WTC11 (cell line): ENCODE data around the gene DISC1. TPM values are rescaled to one million over a fixed set of nuclear protein-coding genes. Genes with fewer than 3 reads are reported as not detected.

ENCODE experiments used
- ATAC-seq: fragments of 200-7000 bp; cut with Tn5 transposase; 2 replicates; pipeline ENCODE4 v1.10.0; 2021; ENCODE audit warnings: mild to moderate bottlenecking, moderate library complexity
- CTCF ChIA-PET: fragments of 300-600 bp; sonication (Branson Sonifier 250); formaldehyde crosslinking; loops from one replicate; lab custom pipeline; 2021; ENCODE audit warnings: antibody characterized with exemption; lab: Charles Lee
- POLR2A ChIA-PET: fragments of 350-600 bp; sonication (Branson Sonifier 250); formaldehyde crosslinking; loops from one replicate; lab custom pipeline; 2021; ENCODE audit warnings: antibody characterized with exemption; lab: Charles Lee
- DNase-seq: peaks from one replicate; pipeline ENCODE4 v3.0.0; 2021; ENCODE audit warnings: low spot score
- H3K27ac Mint-ChIP-seq: 2 replicates; pipeline ENCODE4 v1.8.0; 2021; ENCODE audit warnings: mixed read lengths
- H3K27me3 Mint-ChIP-seq: 2 replicates; pipeline ENCODE4 v1.8.0; 2021; ENCODE audit warnings: low read depth, mild to moderate bottlenecking, moderate library complexity, mixed read lengths
- H3K36me3 Mint-ChIP-seq: 2 replicates; pipeline ENCODE4 v1.8.0; 2021; ENCODE audit warnings: mixed read lengths
- H3K4me1 Mint-ChIP-seq: 2 replicates; pipeline ENCODE4 v1.8.0; 2022; ENCODE audit warnings: mixed read lengths
- H3K4me3 Mint-ChIP-seq: 2 replicates; pipeline ENCODE4 v1.8.0; 2021; ENCODE audit warnings: mild to moderate bottlenecking, moderate library complexity, mixed read lengths
- H3K9me3 Mint-ChIP-seq: 2 replicates; pipeline ENCODE4 v1.8.0; 2021; ENCODE audit warnings: mixed read lengths
- ELF4 ChIP-seq: sonication (generic); formaldehyde crosslinking; IDR thresholded peaks from 2 replicates; pipeline ENCODE4 v1.8.1; 2022; ENCODE audit warnings: low read depth, mild to moderate bottlenecking, moderate library complexity, missing genetic modification reagents
- FOXJ3 ChIP-seq: sonication (generic); formaldehyde crosslinking; IDR thresholded peaks from 2 replicates; pipeline ENCODE4 v1.9.0; 2021; ENCODE audit warnings: missing genetic modification reagents, mild to moderate bottlenecking, borderline replicate concordance
- KAT7 ChIP-seq: sonication (generic); formaldehyde crosslinking; IDR thresholded peaks from 2 replicates; pipeline ENCODE4 v1.8.1; 2023; ENCODE audit warnings: missing genetic modification reagents, mild to moderate bottlenecking, borderline replicate concordance
- MXD4 ChIP-seq: fragments of 250-450 bp; sonication (Bioruptor Pico); IDR thresholded peaks from 2 replicates; pipeline ENCODE4 v1.8.0; 2021; ENCODE audit warnings: mild to moderate bottlenecking, moderate library complexity, borderline replicate concordance
- NFYB ChIP-seq: sonication (generic); formaldehyde crosslinking; conservative IDR thresholded peaks from 2 replicates; pipeline ENCODE4 v1.8.0; 2022; ENCODE audit warnings: low read depth, missing genetic modification reagents
- NR1H2 ChIP-seq: sonication (generic); formaldehyde crosslinking; IDR thresholded peaks from 2 replicates; pipeline ENCODE4 v1.9.0; 2021; ENCODE audit warnings: mild to moderate bottlenecking, moderate library complexity, missing genetic modification reagents
- NR3C1 ChIP-seq: sonication (generic); formaldehyde crosslinking; conservative IDR thresholded peaks from 2 replicates; pipeline ENCODE4 v1.8.1; 2023; ENCODE audit warnings: low read depth, mild to moderate bottlenecking, missing genetic modification reagents
- TEAD1 ChIP-seq: sonication (generic); formaldehyde crosslinking; IDR thresholded peaks from 2 replicates; pipeline ENCODE4 v1.8.0; 2022; ENCODE audit warnings: mild to moderate bottlenecking, missing genetic modification reagents
- total RNA-seq: library from RNA; stranded (reverse); gene quantifications from 3 replicates; pipeline ENCODE4 v1.2.3, GENCODE V29; 2021
- TF ChIP-seq, protein P1 (sequence below): sonication (generic); formaldehyde crosslinking; IDR thresholded peaks from 2 replicates; pipeline ENCODE4 v1.8.1; 2023; ENCODE audit warnings: mild to moderate bottlenecking, missing genetic modification reagents, borderline replicate concordance
- TF ChIP-seq, protein P2 (sequence below): sonication (generic); formaldehyde crosslinking; IDR thresholded peaks from 2 replicates; pipeline ENCODE4 v1.8.0; 2023; ENCODE audit warnings: missing genetic modification reagents
- TF ChIP-seq, protein P3 (sequence below): sonication (generic); formaldehyde crosslinking; IDR thresholded peaks from 2 replicates; pipeline ENCODE4 v1.8.1; 2022; ENCODE audit warnings: mild to moderate bottlenecking, missing genetic modification reagents, moderate library complexity, borderline replicate concordance
- TF ChIP-seq, protein P4 (sequence below): sonication (generic); formaldehyde crosslinking; IDR thresholded peaks from 2 replicates; pipeline ENCODE4 v1.8.0; 2022; ENCODE audit warnings: missing genetic modification reagents
- TF ChIP-seq, protein P5 (sequence below): sonication (generic); formaldehyde crosslinking; IDR thresholded peaks from 2 replicates; pipeline ENCODE4 v1.8.0; 2022; ENCODE audit warnings: mild to moderate bottlenecking, missing genetic modification reagents
- TF ChIP-seq, protein P6 (sequence below): fragments of 250-450 bp; sonication (Bioruptor Pico); conservative IDR thresholded peaks from 2 replicates; pipeline ENCODE4 v1.9.0; 2021; ENCODE audit warnings: mild to moderate bottlenecking

Gene DISC1
- total RNA-seq, 1 experiment from 2014 or later, result 5.5 TPM

DNA sequence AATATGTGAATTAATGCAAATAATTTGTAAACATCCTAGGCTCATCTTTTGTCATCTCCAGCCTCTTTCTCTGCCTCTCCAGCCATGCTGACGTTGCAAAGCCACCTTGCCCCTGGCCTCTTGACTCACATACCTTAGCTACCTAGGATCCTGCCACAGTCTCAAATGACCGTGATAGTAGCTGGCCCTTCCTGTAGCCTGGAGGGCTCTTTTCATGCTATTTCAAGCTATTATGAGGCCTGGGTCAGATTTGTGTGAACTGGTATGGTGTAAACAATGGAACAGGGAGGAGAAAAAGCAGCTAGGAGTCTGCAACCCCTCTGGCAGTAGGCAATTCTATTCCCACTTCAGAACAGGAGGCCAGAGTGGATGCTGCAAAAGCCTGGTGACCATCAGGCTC lies 337.7 kb downstream of the DISC1 start:
- no peak for ATAC-seq
- TF ChIP-seq, protein P1, sequence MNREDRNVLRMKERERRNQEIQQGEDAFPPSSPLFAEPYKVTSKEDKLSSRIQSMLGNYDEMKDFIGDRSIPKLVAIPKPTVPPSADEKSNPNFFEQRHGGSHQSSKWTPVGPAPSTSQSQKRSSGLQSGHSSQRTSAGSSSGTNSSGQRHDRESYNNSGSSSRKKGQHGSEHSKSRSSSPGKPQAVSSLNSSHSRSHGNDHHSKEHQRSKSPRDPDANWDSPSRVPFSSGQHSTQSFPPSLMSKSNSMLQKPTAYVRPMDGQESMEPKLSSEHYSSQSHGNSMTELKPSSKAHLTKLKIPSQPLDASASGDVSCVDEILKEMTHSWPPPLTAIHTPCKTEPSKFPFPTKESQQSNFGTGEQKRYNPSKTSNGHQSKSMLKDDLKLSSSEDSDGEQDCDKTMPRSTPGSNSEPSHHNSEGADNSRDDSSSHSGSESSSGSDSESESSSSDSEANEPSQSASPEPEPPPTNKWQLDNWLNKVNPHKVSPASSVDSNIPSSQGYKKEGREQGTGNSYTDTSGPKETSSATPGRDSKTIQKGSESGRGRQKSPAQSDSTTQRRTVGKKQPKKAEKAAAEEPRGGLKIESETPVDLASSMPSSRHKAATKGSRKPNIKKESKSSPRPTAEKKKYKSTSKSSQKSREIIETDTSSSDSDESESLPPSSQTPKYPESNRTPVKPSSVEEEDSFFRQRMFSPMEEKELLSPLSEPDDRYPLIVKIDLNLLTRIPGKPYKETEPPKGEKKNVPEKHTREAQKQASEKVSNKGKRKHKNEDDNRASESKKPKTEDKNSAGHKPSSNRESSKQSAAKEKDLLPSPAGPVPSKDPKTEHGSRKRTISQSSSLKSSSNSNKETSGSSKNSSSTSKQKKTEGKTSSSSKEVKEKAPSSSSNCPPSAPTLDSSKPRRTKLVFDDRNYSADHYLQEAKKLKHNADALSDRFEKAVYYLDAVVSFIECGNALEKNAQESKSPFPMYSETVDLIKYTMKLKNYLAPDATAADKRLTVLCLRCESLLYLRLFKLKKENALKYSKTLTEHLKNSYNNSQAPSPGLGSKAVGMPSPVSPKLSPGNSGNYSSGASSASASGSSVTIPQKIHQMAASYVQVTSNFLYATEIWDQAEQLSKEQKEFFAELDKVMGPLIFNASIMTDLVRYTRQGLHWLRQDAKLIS (CRISPR knock-in tag), result no peak
- TF ChIP-seq NR3C1 (CRISPR knock-in tag) (no peak), TEAD1 (CRISPR knock-in tag) (no peak), KAT7 (CRISPR knock-in tag) (no peak), FOXJ3 (no peak), NFYB (no peak), ELF4 (CRISPR knock-in tag) (no peak), MXD4 (CRISPR knock-in tag) (no peak), NR1H2 (CRISPR knock-in tag) (no peak)
- TF ChIP-seq, protein P2, sequence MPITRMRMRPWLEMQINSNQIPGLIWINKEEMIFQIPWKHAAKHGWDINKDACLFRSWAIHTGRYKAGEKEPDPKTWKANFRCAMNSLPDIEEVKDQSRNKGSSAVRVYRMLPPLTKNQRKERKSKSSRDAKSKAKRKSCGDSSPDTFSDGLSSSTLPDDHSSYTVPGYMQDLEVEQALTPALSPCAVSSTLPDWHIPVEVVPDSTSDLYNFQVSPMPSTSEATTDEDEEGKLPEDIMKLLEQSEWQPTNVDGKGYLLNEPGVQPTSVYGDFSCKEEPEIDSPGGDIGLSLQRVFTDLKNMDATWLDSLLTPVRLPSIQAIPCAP, result no peak
- TF ChIP-seq, protein P3, sequence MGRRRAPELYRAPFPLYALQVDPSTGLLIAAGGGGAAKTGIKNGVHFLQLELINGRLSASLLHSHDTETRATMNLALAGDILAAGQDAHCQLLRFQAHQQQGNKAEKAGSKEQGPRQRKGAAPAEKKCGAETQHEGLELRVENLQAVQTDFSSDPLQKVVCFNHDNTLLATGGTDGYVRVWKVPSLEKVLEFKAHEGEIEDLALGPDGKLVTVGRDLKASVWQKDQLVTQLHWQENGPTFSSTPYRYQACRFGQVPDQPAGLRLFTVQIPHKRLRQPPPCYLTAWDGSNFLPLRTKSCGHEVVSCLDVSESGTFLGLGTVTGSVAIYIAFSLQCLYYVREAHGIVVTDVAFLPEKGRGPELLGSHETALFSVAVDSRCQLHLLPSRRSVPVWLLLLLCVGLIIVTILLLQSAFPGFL (CRISPR knock-in tag), result no peak
- TF ChIP-seq, protein P4, sequence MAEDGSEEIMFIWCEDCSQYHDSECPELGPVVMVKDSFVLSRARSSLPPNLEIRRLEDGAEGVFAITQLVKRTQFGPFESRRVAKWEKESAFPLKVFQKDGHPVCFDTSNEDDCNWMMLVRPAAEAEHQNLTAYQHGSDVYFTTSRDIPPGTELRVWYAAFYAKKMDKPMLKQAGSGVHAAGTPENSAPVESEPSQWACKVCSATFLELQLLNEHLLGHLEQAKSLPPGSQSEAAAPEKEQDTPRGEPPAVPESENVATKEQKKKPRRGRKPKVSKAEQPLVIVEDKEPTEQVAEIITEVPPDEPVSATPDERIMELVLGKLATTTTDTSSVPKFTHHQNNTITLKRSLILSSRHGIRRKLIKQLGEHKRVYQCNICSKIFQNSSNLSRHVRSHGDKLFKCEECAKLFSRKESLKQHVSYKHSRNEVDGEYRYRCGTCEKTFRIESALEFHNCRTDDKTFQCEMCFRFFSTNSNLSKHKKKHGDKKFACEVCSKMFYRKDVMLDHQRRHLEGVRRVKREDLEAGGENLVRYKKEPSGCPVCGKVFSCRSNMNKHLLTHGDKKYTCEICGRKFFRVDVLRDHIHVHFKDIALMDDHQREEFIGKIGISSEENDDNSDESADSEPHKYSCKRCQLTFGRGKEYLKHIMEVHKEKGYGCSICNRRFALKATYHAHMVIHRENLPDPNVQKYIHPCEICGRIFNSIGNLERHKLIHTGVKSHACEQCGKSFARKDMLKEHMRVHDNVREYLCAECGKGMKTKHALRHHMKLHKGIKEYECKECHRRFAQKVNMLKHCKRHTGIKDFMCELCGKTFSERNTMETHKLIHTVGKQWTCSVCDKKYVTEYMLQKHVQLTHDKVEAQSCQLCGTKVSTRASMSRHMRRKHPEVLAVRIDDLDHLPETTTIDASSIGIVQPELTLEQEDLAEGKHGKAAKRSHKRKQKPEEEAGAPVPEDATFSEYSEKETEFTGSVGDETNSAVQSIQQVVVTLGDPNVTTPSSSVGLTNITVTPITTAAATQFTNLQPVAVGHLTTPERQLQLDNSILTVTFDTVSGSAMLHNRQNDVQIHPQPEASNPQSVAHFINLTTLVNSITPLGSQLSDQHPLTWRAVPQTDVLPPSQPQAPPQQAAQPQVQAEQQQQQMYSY (CRISPR knock-in tag), result no peak
- TF ChIP-seq, protein P5, sequence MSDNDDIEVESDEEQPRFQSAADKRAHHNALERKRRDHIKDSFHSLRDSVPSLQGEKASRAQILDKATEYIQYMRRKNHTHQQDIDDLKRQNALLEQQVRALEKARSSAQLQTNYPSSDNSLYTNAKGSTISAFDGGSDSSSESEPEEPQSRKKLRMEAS, result no peak
- TF ChIP-seq, protein P6, sequence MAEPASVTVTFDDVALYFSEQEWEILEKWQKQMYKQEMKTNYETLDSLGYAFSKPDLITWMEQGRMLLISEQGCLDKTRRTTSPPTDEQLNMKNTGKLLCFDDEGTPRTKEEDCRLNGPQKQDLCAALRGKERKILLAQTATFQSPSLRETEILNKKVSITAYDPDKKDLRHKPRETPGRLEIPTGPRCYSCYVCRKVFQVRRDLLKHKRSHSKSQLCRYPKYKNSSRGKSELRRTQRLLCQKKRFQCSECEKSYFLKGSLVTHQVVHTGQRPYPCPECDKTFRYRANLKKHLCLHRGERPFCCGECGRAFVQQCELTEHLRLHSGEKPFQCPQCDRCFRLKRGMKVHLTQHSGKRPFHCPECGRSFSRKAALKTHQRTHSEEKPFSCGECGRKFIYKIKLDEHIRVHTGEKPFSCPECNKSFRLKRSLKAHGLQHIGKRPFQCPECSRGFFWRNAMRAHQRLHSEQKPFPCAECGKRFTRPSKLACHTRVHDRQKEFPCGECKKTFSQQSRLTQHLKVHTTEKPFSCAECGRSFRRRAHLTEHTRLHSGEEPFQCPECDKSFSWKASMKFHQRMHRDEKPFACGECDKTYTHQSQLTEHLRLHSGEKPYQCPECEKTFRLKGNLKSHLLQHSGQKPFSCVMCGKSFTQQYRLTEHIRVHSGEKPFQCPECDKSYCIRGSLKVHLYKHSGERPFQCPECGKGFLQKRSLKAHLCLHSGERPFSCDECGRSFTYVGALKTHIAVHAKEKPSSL (CRISPR knock-in tag), result no peak
- no peaks in the 10 kb centered on the region for H3K27me3 Mint-ChIP-seq
- POLR2A ChIA-PET, result no interaction called here
- CTCF ChIA-PET, result no interaction called here
- H3K4me1 Mint-ChIP-seq, result peaks cover 7% of the 10 kb centered on the region
- no peak overlapping the region for H3K4me3 Mint-ChIP-seq
- DNase-seq, result no peak
- no peaks in the 10 kb centered on the region for H3K36me3 Mint-ChIP-seq
- no peak overlapping the region for H3K27ac Mint-ChIP-seq
- H3K9me3 Mint-ChIP-seq, result no peaks in the 10 kb centered on the region
